Fibroblast of villous mesenchyme (primary cell): ENCODE measurements around the gene COL4A2. TPM values are rescaled to one million over a fixed set of nuclear protein-coding genes. Genes with fewer than 3 reads are reported as not detected.

Experiments used
- DNase-seq: peaks from one replicate; pipeline ENCODE4 v3.0.0-alpha.2; 2010; ENCODE audit warnings: low read depth
- H3K4me3 ChIP-seq: 2 replicates; pipeline ENCODE4 v1.5.1; 2011; ENCODE audit warnings: low read depth, mild to moderate bottlenecking, low read length
- total RNA-seq: library from RNA; depleted of rRNA; stranded (reverse); fragments of >200 nt; gene quantifications from 2 replicates; pipeline ENCODE4 v1.2.3, GENCODE V29; 2012
- TF ChIP-seq, protein P1 (sequence below): IDR thresholded peaks from 2 replicates; pipeline ENCODE4 v1.5.1; 2012; ENCODE audit warnings: low read depth, mild to moderate bottlenecking, low read length; ENCODE audit not compliant: insufficient read depth

The COL4A2 gene
- total RNA-seq, 1 donor: 756 TPM

- no peak overlapping the region for H3K4me3 ChIP-seq
- peak; percentile 63 for DNase-seq
- TF ChIP-seq, protein P1, sequence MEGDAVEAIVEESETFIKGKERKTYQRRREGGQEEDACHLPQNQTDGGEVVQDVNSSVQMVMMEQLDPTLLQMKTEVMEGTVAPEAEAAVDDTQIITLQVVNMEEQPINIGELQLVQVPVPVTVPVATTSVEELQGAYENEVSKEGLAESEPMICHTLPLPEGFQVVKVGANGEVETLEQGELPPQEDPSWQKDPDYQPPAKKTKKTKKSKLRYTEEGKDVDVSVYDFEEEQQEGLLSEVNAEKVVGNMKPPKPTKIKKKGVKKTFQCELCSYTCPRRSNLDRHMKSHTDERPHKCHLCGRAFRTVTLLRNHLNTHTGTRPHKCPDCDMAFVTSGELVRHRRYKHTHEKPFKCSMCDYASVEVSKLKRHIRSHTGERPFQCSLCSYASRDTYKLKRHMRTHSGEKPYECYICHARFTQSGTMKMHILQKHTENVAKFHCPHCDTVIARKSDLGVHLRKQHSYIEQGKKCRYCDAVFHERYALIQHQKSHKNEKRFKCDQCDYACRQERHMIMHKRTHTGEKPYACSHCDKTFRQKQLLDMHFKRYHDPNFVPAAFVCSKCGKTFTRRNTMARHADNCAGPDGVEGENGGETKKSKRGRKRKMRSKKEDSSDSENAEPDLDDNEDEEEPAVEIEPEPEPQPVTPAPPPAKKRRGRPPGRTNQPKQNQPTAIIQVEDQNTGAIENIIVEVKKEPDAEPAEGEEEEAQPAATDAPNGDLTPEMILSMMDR: no peak
Observed at GRCh38 chr13:110300090-110300815, 6.8 kb upstream of the COL4A2 start.

- DNase-seq: no peak
- TF ChIP-seq, protein P1: no peak
- peak overlapping the region; percentile 3 for H3K4me3 ChIP-seq
Observed at GRCh38 chr13:110301083-110301482, 6.0 kb upstream of the COL4A2 start.

GRCh38 chr13:110301606-110302553 is 5.2 kb upstream of the COL4A2 start:
- peak overlapping the region; percentile 31 for H3K4me3 ChIP-seq
- DNase-seq: peak; percentile 89
- TF ChIP-seq, protein P1: no peak

DNA sequence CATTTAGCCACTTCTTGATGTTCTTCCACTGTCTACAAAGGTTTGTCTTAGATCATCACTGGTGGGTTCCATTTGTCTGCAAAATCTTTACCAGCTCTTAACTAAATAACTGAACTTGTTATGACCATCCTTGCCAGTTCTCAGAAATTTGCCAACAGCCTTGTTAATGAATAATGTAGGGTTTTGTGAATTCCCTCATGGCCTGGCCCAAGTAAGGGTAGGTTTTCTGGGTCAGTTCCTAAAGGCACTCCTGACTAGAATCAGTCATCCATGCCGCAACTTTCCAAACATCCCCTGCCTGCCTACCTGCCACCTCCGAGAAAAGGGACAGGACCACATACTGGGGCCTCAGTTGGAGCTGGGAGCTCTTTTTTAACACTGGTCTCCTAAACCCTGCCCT is 4.1 kb upstream of the COL4A2 start:
- no peak for DNase-seq
- TF ChIP-seq, protein P1: no peak

GRCh38 chr13:110303644-110304043 is 3.4 kb upstream of the COL4A2 start:
- DNase-seq: no peak

More for the DNA sequence above, 4.1 kb upstream of the COL4A2 start:
- H3K4me3 ChIP-seq: peak overlapping the region; percentile 88

DNA sequence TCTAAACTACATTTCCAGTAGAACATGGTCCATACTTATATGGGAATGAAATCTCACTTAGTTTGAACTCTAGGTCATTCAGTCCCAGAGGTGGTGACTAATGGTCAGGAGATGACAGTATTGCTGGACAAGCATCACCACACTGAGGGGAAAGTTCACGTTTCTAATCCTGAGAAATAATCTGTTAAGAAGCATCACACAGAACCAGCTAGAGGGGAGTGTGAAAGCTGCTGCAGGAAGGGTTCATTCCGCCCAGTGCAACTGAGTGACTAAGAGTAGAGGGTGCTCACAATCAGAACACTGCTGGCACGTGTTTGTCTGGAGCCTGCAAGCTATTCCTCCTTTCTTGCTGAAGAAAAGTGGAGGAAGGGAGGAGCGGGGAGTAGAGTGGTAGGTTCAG is 2.8 kb upstream of the COL4A2 start:
- DNase-seq: peak; percentile 83

More at GRCh38 chr13:110303644-110304043, 3.4 kb upstream of the COL4A2 start:
- TF ChIP-seq, protein P1: no peak
- H3K4me3 ChIP-seq: peak overlapping the region; percentile 88

More for the DNA sequence above, 2.8 kb upstream of the COL4A2 start:
- peak overlapping the region; percentile 88 for H3K4me3 ChIP-seq
- TF ChIP-seq, protein P1: no peak
